Hippocampal formation (tissue), 2 donors: ENCODE data around the gene LHX4.

ENCODE experiments used
- DNase-seq, 2 donors: peaks; one replicate each; lab custom pipeline; 2025; lab: John Stamatoyannopoulos, UW

LHX4 gene

DNA sequence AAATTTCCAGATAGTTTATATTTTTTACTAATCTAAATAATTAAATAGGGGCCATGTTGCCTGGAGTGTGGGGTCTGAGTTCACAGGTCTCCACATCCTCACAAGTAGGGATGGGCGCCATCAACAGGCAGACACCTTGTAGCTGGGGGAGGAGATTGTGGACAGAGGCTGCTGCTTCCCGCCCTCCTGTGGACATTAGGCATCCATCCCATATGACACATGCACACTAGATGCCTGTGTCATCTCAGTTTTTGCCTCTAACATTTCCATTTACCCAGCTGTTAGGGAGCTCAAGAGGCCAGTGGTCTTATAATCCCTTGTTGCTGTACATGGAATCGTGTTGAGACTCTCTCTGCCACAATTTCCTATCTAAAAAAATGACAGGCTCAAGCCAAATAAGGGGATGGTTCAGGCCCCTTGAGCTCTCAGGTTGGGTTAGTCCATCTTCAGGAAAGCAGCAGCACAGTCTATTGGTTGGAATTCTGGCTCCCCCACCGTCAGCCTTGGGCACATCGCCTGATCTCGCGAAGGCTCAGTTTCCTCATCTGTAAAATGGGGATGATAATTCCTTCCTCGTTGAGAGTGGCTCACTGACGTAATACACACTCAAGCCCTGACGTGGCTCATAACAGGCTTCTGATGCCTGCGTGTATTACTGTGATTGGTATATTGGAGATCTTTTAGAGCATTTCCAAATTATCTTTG is 13.6 kb downstream of the LHX4 start:
- DNase-seq, result no peak

DNA sequence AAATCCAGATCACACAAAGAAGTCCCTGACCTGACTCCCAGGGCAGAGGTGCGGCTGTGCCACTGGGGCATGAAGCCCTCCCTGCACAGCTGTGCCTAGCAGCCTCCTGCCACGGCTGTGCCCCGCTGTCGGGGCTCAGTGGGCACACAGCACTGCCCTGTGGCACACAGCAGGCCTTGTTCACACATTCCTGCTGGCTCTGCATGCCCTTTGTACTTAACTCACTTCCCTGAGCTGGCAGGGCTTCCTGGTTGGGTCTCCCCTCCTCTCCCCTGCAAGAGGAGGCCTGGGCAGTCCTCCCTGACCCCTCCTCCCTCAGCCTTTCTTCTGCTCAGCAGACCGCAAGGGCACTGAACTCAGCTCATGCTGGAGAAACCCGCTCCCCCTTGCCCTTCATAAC is 14.8 kb downstream of the LHX4 start:
- no peak for DNase-seq

DNA sequence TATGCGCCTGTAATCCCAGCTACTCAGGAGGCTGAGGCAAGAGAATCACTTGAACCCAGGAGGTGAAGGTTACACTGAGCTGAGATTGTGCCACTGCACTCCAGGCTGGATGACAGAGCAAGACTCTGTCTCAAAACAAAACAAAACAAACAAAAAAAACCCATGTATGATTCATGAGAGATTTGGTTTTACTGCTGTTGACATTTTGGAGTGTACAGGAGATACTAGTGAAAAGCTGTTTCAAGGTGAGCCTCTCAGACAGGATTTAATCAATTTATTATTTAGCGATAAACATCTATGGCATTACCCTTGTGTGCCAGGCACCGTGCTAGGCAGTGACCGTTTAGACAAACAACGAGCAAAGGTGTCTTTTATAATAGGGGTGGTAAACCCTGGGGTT is 16.5 kb downstream of the LHX4 start:
- DNase-seq, result no peak

DNA sequence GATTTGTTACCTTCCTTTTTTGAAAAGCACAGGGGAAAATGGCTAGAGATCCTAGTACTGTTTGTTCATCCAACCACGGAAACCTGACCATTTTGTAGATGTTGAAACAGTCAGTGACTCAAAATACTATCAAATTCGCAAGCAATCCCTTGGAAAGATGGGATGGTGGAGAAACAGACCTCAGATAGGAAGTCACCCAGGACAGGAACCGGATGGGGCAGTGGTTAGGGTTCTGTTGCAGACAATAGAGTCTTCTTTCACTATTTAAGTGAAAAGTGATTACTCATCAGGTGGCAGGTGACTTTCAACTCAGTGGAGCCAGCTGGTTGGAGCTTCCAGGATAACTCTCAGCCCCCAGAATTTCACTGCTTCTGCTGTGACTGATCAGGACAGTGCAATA is 17.0 kb downstream of the LHX4 start:
- no peak for DNase-seq

DNA sequence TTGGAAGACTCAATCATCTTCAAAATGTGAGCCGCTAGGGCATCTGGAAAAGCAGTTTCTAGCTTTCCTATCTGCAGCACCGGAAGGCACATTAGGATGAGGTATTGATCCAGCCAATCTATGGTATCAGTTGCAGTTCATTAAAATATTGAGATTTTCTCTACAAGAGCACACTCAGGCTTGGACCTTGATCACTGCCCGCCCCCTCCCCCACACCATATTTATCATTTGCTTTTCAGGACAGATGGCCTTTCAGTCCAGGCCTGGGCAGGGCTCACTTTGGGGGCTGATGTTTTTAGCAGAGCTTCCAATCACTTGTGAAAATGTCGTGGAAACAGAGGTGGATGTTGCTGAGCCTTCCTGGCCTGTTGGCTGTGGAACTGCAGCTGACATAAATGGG is 17.5 kb downstream of the LHX4 start:
- DNase-seq, result no peak

DNA sequence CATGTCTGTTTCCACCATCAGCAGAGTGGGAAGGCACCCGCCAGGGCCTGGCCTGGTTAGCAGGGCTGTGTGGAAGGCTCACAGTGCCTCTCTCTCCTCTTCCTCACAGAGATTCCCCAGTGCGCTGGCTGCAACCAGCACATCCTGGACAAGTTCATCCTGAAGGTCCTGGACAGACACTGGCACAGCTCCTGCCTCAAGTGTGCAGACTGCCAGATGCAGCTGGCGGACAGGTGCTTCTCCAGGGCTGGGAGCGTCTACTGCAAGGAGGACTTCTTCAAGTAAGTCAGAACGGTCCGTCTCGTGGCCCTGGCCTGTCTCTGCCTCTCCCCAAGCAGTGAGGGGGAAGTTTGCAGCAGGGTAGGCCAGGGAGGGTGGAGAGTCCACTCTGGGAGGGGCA is 18.1 kb downstream of the LHX4 start:
- DNase-seq, result no peak

DNA sequence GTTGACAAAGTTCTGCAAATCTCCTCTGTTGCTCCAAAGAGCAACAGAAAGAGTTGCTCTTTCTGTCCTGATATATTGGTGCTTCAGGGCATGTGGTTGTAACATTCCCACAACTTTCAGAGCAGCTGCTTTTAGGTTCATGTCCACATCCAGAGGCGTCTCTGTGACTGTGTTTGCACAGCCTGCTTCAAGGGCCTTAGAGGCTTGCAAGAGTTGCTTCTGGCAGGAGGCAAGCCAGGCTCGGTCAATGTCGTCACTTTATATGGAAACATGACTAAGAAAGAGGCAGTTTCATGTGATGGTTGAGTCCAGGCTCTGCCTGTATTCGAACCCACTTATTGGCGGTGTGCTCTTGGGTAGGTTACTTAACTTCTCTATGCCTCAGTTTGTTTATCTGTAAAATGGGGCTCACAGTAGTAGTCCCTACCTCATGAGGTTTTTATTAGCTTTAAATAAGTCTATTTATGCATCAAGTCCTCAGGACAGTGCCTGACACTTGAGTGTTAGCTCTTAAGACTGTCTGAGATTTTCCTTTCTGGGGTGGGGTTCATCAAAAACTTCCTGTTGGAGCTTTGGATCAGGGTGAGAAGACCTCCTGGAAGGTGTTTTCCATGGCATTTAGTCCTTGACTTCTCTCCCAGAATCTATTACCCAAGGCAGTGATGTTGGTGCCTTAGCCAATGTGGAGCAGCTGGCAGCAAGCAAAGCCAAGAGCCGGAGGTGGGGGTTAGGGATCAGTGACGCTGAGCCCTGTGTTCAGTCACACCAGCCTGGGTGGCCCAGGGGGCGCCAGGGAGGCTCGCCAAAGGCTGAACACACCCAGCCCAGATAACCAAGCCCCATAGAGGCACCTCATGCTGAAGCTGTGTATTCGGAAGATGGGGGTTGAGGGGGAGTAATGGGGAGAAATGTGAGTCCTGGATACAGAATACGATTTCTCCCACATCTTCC is 18.9 kb downstream of the LHX4 start:
- DNase-seq, result no peak

DNA sequence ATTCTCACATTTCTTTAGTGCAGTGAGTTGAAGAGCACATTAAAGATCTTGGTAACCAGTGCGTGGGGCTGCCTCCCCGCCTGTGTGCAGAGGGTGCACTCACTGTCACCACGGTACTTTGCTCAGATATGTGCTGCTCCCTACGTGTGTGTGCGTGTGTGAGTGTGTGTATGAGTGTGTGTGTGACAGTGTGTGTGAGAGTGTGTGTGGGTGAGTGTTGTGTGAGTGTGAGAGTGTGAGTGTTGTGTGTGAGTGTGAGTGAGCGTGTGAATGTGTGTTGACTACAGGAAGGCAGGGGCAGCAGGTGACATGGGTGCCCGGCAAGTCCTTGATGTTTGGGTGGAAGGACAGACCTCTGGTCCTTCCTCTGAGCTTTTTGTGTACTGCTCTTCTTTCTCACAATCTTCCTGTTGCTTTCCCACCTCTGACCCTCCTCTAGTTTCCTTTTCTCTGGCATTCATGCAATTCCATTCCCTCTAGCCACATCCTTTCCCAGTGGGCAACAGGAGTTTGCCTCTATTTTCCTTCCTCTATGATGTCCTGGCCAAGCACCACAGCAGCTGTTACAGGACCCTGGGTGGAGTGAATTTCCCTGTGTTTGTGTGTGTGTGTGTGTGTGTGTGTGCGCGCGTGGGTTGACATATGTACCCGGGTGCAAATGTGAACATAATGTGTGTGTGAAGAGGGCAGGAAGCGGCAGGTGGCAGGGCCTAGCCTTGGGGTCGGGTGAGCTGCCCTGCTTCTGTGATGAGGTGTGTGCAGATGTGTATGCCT is 19.8 kb downstream of the LHX4 start:
- DNase-seq, result no peak

DNA sequence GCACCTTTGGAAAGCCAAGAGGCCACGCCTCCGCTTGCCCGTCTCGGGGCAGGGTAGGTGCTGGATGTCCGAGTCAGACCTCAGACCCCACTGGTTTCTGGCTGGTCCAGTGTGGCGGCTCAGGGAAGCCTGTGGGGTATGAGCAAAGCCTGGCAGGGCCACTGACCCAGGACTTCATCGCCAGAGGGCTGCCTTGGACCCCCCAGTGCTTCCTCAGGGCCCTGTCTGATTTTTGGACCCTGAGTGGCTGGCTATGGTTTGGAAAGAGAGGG is 20.4 kb downstream of the LHX4 start:
- DNase-seq, result no peak

DNA sequence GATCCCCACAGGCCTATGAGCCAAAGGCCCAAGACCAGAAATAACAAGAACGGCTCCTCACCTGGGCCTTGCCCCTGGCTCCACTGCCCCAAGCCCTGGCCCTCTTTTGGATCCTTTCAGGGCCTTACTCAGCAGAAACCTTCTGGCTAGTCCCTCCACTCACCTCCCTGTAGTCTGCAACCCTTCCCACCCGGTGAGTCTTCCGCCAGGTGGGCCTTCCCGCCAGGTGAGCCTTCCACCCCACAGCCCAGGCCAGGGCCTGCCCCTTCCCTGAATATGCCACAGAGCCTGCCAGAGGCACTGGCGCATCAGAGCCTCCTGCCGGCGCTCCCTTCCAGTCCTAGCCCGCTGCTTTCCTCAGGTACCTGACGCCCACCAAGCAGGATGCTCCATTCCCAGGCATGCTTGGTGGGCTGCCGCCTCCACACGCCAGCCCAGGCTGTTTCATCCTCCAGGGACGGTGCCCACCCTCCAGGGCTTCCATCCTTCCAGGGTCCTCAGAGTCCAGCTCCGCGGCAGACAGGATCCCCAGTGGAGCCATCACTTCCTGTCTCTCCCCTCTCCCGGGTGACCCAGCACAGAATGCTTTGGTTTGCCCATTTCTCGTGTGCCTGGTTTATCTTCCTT is 20.9 kb downstream of the LHX4 start:
- no peak for DNase-seq

DNA sequence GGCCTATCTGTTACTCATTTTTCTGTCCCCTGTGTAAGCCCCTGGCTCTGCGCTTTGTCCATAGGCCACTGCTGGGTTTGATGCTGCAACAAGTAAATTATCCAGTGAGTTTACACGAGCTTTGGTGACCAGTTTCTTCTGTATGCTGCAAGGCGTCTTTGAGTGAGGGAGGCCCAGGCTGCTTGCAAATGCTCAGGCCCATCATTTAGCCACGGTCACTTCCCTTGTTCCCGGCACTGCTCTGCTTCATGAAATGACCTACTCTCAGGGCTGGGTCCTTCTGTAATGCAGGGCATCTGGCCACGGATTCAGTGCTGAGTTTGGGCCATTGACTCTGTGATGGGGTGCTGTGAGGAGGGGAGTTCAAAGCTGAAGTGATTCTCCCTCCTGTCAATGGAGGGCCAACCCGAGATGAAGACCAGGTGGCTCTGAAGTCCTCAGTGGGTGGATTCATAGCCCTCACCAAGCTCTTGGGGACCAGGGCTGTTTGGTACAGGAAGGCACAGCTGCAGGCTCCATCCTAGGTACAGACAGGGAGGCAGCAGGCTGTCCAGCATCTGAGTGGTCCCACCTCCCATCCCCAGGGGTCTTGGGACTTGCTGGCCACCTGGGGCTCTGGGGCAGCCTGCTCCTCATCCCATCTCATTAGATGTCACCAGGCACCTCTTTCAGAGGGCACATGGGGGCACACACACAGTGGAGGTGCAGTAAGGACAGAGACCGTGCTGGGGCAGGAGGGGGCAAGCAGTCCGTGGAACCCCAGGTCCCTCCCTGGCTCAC is 21.7 kb downstream of the LHX4 start:
- DNase-seq, result no peak

DNA sequence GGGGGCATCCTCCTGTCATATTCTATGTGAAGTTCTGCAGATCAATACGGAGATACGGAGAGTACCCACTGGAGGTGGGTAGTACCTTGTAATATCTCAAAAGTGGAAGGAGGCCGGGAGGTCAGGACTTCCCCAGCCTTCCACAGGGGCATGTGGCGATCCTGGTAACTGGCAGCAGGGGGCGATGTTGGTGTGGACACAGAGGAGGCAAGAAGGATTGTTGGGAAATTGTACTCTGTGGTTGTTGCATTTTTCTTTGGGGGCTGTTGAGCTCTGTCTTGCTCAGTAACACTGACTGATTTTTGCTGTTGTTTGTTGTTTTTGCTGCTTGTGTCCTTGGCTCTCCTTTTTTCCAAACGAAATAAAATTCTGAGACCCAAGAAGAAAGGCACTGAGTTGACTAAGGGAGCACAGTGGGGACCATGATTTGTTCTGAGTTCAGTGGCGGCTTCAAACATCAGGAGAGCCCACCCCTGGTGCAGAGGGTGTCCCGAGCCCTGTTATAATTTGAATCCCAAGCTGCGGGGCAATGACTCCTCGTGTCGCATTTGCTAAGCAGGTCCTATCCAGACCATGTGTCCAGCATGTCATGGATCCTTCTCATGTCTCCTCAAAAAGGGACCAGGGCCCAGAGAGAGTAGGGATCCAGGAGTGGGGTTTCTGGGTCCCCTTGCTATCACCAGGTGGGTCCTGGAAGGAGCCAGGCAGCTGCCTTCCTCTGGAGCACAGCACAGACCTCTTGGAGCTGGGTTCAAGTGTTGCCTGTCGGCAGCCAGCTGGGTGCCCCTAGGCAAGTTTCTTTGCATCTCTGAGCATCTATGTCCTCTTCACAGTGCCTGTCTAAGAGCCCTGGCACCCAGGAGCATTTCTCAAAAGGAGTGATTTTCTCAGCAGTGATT is 22.8 kb downstream of the LHX4 start:
- peak in 1 of 2 donors; percentile 31 for DNase-seq

DNA sequence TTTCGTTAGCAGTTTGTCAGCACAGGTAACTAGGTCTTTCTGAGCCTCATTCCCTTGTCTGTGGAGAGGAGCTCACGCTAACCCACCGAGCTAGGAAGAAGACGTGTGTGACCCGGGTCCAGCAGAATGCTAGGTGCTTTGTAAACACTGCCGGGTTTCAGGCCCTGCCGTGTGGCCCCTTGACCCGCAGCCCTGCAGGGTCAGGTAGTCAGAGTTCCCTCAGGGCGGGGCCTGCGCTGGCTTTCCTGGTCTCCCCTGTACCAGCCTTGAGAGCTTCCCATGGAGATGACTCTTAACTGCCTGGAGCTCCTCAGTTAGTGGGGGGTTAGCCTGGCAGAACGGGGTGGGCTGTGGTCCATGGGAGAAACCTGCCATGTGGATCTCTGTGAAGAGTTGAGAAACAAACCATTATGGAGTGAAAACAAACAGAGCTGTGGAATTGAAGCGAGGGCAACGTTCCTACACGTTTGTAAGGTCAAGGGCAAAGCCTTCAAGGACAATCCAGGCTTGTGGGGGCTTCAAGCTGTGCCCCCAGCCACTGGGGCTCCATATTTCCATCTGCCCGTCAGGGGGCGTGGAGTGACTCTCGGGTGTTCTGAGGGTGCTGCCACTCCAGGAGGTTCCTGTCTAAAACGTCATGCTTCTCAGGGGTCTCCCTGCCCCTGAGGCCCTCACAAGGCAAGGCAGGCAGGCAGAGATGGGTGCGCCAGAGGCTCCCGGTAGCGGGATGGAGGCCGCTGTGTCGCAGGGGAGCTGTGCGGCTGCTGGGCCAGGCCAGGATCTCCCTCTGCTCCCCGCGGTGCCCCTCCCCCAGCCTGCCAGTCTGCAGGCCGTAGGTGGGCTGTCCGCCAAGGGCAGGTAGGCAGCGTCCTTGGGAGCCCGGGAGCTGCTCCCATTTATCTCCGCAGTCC is 23.8 kb downstream of the LHX4 start:
- no peak for DNase-seq

DNA sequence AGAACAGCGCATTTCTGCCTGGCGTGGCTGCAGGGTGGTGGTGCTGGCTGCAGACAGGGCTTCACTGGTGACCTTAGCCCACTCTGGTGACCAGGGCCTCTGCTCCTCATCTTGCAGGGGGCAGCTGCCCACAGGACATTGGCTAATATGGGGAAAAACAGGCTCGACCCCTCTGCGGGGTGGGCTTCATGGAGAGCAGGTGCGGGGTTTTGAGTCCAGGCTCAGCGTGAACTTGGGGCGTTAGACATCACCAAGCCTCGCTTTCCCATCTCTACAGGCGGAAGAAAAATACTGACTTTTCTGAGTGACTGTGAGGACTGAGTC is 24.4 kb downstream of the LHX4 start:
- no peak for DNase-seq

DNA sequence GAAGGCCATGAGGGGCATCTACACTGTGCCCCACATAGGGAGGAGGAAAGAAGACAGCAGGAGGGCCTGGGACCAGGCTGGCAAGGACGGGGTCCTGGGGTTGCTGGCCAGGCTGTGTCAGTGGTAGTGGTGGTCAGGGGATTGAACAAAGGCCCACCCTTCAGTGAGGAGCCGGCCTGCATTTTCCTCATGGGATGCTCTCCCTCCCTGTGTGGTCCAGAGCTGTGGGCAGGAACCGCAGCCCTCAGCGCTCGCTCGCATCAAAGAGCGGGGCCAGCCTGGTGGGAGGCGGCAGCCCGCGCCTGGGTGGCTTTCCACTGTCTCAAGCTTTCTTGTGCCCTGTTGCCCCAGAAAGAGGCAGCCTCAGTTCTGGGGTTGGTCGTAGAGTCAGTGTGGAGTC is 24.8 kb downstream of the LHX4 start:
- no peak for DNase-seq

DNA sequence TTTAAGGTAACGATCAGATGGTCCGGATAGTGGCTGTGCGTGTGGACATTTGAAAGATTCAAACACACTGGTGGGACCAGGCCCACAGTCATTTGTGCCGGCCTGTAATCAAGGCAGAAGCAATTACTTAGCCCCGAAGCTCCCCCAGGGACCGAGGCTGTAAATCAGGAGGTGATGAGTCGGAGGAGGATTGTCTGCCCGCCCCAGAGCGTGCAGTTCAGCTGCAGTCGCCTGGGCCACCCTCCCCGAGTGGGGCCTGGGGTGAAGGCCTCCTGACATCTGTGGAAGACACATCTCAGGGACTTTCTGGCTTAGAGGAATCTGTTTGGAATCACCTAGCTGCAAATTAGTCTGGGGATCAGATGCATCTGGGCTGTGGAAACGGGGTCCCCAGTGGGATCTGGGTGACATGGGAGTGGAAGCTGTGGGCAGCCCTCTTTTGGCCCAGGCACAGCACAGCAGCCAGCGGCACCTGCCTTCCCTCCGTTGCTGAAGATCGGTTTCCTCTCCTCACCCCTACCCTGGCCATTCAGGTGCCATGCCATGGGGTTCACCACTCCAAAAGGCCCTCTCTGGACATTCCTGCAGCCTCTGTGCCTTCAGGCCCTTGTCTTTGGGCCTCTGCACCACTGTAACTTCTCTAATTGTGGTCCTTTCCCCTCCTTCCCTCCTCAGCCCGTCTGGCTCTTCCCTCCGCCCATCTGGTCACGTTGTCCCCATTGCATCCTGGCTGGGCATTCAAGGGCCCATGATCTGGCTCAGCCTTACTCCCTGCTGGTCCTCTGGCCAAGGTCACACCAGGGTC is 25.7 kb downstream of the LHX4 start:
- DNase-seq, result no peak

DNA sequence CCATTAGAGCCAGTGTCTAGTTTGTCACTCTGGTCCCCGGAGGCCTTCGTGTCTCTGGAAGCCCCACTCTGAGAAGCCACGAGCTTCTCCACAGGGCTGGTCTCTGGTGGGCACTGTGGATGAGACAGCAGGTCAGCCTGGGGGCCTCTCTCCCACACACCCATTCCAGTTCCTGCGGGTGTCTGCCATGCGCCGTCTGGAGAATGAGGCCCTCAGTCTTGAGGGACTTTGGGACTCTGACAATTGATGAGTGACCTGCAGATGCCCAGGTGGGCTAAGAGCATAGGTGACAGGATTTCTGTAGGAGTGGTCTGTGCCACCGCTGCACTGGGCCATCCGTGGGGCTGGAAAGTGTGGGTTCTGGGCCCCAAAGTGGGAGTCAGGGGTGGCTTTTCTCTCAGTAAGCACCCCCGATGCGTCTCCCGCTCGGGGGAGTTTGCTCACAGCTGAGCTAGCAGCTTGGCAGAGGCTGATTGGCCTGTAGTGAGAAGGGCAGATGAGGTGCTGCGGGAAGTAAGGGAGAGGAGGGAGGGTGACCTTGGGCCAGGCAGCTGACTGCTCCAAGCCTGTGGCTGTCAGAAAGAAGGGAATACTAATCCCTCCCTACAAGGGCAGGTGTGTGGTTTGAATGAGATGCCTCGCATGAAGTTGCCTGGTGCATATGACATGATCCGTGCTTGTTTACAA is 26.4 kb downstream of the LHX4 start:
- no peak for DNase-seq

DNA sequence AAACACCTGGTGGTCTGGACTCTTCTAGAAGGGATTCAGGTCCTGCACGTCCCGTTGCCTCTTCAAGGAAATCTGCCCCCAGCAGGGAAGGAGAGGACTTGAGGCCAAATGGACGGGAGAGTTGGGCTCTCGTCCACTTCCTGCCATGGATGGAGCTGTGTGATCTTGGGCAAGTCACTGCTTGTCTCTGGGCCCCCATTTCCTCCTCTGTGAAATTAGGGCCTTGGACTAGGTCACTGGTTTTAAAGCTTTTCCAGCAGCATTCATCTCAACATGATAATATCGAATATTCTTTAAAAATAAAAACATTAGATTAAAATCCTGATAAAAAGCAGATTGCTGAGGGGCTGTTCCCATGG is 26.9 kb downstream of the LHX4 start:
- no peak for DNase-seq
